Limb (tissue), 2 donors: ENCODE data around the gene BAK1.
"Not testable (repeated sequence)": the region's sequence is repeated elsewhere in the genome, so short reads cannot be mapped to it uniquely, and the experiment has no call there.

Experiments used
- DNase-seq, 2 donors: peaks; one replicate each; pipeline ENCODE4 v3.0.0-alpha.2; 2016; ENCODE audit errors: extremely low spot score in 2 of 2

The BAK1 gene

DNA sequence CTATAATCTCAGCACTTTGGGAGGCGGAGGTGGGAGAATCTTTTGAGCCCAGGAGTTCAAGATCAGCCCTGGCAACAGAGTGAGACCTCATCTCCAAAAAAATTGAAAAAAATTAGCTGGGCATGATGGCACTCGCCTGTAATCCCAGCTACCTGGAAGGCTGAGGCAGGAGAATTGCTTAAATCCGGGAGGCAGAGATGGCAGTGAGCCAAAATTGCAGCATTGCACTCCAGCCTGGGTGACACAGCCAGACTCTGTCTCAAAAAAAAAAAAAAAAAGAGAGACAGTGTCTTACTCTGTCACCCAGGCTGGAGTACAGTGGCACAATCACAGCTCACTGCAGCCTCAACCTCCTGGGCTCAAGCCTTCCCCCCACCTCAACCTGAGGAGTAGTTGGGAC lies 27.2 kb downstream of the BAK1 start:
- DNase-seq, result not testable (repeated sequence)

DNA sequence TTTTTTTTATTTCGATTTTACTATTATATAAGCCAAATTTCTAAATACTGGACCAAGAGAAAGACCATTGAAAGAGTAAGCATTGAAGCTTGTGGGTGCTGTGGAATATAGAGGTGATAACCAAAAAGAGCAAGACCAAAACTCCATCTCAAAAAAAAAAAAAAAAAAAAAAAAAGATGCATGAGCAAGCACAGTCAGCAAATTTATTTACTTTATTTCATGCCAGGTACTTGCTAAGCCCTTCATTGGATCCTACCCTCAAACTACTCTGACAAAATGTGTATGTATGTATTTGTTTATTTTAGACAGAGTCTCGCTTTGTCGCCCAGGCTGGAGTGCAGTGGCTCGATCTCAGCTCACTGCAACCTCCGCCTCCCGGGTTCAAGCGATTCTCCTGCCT lies 27.8 kb downstream of the BAK1 start:
- no peak for DNase-seq

DNA sequence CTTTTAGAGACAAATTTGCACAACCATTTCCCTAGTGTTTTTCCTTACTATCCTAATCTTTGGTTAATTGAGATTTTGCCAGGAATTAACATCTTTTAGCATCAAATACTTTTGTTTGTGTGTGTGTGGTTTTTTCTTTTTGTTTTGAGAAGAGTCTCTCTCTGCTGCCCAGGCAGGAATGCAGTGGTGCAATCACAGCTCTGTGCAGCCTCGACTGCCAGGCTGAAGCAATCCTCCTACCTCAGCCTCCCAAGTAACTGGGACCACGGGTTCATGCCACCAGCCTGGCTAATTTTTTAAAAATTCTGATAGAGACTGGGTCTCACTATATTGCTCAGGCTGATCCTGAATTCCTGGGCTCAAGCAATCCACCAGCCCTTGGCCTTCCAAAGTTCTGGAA lies 28.5 kb downstream of the BAK1 start:
- DNase-seq, result no peak

DNA sequence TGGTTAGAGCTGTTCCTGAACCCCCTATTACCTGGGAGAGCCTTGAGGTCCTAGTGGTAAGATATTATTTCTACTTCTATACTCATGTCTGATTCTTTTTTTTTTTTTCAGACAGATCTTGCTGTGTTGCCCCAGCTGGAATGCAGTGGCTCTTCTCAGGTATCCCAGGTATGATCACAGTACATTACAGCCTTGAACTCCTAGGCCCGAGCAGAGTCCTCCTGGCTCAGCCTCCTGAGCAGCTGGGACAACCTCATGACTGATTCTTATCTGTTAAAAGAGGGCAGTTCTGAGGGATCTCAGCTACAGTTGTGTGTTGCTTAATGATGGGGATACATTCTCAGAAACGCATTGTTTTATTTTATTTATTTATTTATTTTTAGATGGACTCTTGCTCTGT lies 30.2 kb downstream of the BAK1 start:
- DNase-seq, result no peak

DNA sequence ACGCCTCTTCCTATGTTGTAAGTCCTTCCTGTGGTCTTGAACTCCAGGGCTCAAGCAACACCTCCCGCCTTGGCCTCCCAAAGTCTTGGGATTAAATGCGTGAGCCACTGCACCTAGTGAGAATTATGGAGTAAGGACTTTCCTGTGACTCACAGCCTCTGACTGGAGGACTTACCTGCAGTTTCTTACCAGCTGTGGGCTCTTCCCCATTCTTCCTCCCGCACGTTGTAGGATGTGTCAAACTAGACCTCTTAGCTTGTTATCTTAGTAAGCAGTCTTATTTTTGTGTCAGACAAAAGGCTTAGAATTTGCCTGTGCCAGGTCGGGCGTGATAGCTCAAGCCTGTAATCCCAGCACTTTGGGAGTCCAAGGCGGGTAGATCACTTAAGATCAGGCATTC lies 30.9 kb downstream of the BAK1 start:
- no peak for DNase-seq

DNA sequence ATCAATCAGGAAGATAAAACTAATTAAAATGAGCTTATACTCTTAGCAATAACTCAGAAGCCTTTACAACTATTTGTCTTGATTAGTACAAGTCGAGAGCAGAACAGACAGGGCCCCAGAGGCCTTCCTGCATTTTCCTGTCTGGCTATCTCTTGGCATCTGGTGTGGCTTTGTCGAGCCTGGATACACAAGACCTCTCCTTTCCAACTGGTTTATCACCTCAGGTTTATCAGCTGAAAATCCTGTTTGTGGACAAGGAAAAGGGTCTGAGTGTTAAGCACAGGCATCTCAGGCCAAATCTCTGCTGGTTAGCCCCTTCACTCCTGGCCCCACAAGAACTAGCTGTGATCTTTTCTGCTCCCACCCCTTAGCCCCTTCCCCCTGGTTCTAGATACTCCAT lies 32.6 kb downstream of the BAK1 start:
- DNase-seq, result no peak

DNA sequence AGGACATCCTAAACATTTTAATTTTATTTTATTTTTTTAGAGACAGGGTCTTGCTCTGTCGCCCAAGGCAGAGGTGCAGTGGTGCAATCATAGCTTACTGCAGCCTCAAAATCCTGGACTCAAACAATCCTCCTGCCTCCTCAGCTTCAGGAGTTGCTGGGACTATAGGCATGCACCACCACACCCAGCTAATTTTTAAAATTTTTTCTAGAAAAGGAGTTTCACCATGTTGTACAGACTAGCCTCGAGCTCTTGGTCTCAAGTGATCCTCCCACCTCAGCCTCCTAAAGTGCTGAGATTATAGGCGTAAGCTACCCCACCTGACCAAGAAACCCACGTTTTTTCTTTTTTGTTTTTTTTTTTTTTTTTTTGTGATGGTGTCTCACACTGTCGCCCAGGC lies 33.3 kb downstream of the BAK1 start:
- no peak for DNase-seq

DNA sequence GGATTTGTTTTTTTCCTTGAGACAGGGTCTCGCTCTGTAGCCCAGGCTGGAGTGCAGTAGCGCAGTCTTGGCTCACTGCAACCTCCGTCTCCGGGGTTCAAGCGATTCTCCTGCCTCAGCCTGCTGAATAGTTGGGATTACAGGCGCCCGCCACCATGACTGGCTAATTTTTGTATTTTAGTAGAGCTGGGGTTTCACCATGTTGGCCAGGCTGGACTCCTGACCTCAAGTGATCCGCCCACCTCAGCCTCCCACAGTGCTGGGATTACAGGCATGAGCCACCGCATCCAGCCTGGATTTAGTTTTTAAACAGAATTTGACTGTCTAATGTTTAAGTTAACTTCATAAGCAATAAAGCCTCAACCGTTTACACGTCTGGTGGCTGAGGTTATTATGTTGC lies 34.8 kb downstream of the BAK1 start:
- DNase-seq, result not testable (repeated sequence)

DNA sequence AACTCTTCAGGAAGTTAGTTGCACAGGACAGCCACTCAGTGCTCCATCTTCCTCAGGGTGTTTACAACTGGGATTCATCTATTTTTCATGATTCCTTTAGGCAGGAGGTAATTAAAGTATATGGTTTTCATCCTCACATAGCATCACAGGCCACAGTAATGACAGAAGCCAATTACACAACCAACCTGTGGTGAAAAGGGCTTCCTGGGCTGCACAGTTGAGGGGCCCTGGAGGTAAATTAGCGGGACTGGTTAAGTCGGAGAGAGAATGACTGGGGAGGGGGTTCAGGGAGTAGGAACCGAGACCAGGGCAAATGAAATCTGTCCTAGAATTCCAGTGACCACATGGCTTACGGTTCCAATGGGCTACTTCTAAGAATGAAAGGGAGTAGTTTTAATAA lies 37.0 kb downstream of the BAK1 start:
- no peak for DNase-seq

DNA sequence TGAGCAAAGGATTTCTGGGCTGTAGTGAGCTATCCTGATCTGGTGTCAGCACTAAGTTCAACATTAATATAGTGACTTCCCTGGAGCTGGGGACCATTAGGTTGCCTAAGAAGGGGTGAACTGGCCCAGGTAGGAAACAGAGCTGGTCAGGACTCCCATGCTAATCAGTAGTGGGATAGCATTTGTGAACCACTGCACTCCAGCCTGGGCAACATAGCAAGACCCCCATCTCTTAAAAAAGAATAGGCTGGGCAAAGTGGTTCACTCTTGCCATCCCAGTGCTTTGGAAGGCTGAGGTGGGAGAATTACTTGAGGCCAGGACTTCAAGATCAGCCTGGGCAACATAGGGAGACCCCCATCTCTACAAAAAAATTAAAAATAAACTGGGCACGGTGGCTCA lies 39.3 kb downstream of the BAK1 start:
- DNase-seq, result no peak

DNA sequence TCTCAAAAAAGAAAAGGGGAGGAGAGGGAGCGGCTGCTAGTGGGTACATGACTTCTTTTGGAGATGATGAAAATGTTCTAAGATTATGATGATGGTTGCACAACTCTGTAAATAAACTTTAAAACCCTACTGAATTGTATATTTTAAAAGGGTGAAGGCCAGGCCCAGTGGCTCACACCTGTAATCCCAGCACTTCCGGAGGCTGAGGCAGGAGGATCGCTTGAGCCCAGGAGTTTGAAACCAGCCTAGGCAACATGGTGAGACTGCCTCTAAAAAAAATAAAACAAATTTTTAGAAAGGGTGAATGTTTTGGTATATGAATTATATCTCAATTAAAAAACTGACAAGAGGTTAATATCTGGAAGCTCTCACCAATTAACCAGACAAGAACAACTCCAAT lies 45.4 kb downstream of the BAK1 start:
- DNase-seq, result no peak

DNA sequence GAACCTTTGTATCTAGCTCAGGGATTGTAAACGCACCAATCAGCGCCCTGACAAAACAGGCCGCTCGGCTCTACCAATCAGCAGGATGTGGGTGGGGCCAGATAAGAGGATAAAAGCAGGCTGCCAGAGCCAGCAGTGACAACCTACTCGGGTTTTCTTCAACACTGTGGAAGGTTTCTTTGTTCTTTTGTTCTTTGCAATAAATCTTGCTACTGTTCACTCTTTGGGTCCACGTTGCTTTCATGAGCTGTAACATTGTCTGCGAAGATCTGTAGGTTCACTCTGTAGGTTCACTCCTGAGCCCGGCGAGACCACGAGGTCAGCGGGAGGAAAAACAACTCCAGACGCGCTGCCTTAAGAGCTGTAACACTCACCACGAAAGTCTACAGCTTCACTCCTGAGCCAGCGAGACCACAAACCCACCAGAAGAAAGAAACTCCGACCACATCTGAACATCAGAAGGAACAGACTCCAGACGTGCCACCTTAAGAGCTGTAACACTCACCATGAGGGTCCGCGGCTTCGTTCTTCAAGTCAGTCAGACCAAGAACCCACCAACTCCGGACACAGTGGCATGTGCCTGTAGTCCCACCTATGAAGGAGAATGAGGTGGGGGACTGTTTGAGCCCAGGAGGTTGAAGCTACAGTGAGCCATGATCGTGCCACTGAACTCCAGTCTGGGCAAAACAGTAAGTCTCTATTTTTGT lies 46.8 kb downstream of the BAK1 start:
- DNase-seq, result not testable (repeated sequence)

DNA sequence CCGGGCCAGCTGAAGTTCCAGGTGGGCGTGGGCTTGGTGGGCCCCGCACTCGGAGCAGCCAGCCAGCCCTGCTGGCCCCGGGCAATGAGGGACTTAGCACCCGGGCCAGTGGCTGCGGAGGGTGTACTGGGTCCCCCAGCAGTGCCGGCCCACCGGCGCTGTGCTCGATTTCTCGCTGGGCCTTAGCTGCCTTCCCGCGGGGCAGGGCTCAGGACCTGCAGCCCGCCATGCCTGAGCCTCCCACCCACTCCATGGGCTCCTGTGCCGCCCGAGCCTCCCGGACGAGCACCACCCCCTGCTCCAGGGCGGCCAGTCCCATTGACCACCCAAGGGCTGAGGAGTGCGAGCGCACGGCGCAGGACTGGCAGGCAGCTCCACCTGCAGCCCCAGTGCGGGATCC lies 47.6 kb downstream of the BAK1 start:
- DNase-seq, result not testable (repeated sequence)

DNA sequence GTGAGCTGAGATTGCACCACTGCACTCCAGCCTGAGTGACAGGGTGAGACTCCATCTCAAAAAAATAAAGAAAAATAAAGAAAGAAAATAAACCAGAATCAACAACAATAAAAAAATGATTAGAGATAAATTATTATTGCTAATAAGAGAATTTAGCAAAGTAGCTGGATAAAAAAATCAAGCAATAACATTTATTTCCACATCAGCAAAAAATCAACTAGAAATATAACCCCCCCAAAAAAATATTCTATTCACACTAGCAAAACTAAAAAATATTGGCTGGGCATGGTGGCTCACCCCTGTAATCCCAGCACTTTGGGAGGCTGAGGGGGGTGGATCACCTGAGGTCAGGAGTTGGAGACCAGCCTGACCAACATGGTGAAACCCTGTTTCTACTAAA lies 49.5 kb downstream of the BAK1 start:
- not testable (repeated sequence) for DNase-seq
